Stimulated activated CD8-positive, alpha-beta memory T cell treated with anti-CD3 and anti-CD28 coated beads, Interleukin-4, amount 100 ng/mL, for 24 hours (primary cell): ENCODE measurements around the gene TSPAN18.

ENCODE experiments used
- DNase-seq: peaks from one replicate; pipeline ENCODE4 v3.0.0-alpha.2; 2020; ENCODE audit warnings: low read depth

TSPAN18 gene

DNA sequence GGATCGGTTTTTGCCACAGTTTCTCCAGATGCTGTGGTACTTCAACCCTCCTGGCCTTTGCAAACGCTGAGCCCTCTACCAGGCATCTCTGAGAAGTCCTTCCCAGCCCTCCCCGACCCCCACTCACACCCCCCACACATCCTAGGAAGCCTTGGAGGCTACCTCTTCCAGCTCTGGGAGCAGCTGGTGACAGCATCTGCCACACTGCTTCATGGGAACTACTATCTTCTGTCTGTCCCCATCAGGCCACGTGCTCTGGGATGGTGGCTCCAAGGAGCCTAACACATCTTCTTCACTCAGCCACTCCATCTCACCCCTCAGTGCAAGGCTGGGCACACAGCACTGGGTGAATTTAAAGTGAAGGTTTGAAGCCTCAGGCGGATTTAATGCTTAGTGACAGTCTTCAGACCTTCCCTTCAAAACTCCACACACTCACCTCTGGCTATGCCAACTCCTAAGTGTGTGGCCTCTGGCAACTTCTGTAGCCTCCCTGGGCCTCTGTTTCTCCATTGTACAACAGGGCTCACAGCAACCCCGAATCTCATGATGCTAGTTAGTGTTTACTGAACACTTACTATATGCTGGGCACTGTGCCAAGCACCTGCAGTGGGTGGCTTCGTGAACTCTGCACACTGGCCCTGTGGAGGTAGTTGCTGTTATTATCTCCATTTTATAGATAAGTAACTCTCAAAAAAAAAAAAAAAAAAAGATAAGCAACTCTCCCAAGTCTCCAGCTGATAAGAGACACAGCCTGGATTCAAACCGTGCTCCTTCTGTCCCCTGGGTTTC lies 231.2 kb downstream of the TSPAN18 start:
- no peak for DNase-seq

DNA sequence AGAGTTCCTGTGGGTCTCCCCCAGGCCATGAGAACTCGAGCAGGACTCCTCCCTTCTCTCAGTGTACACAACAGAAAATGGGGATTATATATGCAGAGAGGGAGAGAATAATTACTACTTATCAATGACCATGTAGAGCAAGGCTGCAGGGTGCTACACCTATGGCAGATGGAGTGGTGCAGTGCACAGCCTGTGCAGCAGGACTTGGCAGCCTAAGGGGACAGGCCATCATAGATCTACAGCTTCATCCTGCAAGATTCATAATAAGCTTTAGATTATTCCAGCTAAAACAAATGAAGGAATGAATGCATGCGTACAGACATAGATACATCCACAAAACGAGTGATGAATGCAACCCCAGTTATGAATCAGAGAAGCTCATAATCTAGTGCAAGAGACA lies 232.3 kb downstream of the TSPAN18 start:
- DNase-seq = no peak

DNA sequence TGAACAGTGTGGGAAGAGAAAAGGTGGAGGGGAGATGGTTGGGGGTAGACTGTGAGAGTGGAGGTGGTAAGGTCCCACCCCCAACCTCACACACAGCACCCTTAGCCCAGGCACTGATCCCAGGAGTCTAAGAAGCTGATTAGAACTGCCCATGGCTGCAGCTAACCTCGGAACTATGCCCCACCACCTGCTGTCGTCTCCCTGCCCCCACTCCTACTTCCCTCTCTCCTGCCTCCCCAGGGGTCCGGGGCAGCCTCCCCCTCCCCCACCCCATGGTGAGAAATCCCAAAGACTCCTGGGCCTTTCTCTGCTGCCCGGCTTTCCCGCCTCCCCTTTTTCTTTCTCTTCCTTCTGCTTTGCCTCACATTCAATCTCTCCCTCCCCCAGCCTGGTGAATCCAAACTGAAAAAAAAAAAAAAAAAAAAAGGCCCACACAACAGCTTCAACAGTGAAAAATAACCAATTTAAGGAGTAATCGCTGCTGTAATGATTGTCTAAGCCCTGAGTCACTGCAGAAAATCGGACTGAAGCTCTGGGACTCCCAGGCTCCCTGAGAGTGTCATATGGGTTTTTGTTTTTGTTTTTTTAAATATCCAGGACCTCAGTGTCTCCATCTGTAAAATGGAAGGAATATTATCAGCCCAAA lies 233.6 kb downstream of the TSPAN18 start:
- DNase-seq = no peak

DNA sequence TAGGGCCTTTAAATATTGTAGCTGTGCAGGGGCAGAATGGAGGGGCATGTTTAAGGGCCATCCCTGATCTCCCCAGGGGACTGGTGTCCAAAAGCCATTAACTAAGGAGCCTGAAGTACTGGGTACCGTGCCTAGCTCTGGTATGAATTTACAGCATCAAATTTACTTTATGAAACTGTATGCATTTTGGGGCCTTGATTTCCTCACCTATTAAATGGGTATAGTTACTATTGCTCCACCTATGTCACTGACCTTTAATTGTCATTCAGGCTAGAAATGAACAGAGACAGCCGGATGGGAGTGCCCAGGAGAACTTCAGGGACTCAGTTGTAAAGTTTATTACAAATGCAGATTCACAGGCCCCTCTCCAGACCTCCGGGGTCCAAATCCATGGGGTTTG lies 235.7 kb downstream of the TSPAN18 start:
- no peak for DNase-seq

DNA sequence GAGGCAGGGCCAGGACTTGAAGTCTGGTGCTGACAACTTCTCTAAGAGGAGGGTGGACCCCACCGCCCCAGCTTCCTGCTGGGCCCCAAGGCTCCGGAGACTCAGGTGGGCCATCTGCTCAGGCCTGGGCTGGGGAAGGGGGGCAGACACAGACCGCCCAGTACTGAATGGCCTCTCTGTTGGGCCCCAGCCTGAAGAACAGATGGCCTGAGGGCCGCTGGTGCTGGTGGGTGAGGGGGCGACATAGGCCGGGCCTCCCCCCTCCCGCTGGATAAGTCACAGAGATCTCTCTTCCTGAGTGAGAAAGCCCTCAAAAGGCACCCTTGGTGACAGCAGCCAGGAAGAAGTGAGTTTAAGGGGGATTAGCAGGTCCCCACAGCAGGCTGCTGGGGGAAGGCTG lies 236.4 kb downstream of the TSPAN18 start:
- DNase-seq = no peak

DNA sequence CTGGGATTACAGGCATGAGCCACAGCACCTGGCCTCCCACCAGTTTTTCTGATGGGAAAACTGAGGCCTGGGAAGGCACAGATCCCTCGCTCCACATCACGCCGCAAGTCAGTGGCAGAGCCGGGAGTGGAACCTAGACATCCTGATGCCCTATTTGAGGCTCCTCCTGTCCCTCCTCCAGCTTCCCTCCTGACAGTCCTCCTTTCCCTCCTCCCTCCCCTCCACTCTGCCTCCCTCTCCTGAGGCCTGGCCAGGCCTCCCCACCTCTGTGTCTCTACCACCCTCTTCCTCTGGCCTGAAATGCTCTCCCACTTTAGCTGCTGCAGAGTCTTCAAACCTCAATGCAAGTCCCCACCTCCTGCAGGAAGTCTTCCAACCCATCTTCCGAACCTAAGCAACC lies 237.2 kb downstream of the TSPAN18 start:
- no peak for DNase-seq

DNA sequence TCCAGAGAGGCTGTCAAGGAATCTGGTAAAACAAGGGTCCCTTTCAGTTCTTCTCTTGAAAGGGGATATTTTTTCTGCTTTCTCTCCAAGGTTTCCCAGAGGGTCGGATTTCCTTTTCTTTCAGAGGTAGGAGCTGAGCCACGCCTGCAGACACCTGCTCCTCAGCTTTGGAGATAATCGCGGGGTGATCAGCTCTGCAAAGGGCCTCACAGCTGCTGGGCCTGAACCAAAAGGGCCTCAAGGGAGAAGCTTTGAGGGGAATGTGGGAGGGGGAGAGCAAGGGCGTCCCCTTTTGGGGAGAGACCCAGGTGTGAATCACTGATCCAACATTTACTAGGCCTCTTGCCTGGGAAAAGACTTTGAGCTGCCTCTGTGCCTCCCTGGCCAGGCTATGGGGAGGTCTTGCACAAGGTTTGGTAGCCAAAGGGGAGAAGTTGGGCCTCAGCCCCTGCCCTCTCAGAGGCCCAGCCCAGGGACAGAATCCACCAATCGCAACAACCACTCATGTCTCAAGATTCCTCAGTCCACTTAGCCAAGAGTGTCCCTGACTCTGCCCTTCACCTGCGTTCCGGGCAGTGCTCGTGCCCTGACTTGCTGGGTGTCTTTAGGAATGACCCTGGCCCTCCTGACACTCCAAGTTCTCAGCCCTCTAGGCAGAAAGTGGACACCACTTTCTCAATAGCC lies 237.9 kb downstream of the TSPAN18 start:
- no peak for DNase-seq

DNA sequence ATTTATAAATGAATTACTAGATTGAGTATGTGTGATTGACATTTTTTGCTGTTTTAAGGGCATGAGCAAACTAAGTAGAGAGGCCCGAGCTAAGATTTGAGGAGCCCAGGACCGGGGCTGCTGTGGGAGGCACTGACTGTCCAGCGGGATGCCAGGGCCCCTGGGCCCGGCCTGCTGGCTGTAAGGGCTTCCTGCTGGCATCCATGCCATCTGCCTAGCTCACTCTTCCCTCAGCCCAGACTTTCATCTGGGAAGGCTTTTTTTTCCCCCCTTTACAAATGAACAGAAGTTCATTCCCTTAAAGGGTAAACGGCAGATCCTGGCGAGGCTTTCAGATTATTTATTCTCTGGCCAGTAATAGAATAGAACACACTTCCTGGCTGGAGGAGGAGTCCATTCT lies 239.9 kb downstream of the TSPAN18 start:
- no peak for DNase-seq

DNA sequence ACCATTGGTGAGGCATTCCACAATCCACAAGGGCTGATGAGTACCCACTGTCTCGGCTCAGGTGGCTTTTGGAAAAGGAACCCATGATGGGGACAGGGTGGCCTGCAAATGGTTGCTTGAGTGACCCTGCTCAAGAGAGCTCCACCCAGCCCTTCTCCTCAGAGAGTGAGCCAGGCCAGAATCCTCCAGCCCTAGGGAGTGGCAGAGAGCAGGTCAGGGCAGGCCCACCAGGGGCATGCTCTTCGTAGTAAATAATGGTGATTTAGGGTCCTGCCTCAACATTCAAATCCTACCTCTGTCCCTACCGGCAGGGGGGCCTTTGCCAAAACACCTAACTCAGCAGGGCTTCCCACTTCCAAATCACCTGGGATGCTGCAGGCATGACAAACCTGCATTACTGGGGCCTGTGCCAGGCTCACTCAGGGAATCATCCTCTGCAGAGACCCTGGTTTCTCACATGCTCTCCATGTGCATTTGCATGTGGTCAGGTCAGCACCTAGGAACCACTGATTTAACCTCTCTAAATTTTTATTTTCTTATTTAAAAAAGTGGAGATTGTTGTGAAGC lies 241.3 kb downstream of the TSPAN18 start:
- DNase-seq = no peak

DNA sequence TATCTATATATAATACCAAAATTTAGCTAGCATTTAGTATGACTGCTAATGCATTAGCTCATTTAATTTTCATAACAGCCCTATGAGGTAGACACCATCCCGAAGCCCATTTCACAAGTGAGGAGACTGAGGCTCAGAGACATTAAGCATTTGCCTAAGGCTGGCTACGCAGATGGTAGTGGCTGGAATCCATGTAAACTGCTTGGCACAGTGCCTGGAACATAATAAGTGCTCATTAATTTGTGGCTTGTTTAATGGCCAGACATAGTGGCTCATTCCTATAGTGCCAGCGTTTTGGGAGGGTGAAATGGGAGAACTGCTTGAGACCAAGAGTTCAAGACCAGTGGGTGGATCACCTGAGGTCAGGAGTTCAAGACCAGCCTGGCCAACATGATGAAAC lies 241.7 kb downstream of the TSPAN18 start:
- DNase-seq = no peak

DNA sequence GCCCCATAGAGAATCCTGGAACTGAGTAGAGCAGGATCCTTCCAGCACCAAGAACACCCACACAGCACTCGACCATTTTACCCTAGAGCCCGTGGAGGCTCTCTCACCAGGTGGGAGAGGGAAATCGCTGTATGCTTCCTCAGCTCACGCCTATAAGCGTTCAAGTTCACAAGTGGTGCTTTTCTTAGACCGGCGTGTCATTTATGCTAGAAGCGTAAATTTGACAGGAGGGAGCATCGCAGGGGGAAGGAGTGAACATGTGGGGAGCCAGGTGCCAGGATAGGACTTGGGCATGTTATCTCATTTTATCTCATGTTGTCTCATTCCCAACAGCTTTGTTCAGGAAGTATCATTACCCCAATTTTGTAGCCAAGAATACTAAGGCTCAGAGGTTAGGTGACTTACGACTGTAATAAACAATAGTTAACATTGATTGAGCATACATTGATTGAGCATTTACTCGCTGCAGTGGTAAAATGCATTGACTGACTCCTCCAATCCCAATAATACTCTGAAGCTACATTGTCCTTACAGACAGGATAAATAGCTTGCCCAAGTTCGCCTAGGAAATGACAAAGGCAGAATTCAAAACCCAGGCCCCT lies 243.0 kb downstream of the TSPAN18 start:
- DNase-seq = no peak

DNA sequence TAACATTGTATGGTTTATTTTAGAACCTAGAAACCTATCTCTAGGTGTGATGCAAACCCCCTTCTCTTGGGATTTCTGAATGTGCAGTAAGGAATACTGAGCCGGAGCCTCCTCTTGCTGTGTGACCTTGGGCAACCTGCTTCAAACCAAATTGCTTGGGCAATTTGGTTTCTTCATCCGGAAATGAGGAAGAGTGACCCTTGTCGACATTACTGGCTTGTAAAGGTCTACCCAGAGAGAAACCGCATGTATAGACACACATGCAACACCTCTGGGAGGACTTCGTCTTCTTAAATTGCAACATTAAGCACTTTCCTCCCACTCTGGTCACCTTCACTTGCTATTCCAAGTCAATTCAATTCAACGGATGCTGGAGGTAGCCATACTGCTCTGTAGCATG lies 243.5 kb downstream of the TSPAN18 start:
- DNase-seq = no peak

DNA sequence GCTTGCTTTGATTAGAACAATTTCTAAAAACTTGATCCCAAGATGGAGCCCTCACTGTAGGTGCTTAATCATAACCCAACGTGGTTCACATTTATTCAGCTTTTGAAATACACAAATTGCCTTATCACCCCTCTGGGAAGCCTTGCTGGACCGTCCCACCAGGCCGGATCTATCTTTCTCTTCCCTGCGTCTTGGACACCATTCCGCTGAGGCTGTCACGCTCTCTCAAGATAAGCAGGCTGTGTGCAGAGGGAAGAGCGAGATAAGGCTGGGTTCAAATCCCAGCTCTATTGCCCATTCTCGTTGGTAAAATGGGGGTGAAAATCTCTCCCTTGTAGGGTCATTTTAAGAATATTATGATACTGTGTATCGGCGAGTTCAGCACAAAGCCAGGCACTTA lies 244.4 kb downstream of the TSPAN18 start:
- no peak for DNase-seq

DNA sequence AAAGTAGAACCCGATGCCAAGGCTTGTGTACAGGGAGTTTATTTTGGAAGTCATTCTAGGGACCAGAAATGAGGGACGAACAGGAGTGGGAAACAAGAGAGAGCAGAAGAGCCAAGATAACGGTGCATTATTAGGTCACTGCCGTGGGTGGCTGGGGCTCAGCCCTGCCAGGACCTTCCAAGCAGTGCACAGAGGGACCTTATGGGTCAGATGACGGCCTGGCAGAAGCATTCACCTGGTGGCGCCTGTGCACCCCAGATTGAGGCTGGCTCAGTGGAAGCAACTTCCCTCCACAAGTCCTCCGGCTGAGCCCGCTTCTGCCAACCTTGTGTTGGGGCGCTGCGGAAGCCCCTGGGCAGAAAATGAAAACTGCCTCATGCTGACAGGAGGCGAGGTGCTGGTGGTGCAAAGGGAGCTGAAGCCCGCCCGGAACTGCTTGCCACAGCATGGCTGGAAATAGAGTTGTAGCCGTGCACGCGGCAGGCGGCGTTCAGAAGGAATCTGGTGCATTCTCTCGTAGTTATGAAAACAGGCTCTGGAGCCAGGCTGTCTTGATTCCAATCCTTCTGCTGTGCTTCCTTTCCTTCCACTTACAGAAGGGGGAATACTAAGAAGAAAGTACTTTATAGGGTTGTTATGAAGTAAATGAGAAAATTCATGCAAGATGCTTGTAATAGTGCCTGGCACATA lies 246.1 kb downstream of the TSPAN18 start:
- no peak for DNase-seq

DNA sequence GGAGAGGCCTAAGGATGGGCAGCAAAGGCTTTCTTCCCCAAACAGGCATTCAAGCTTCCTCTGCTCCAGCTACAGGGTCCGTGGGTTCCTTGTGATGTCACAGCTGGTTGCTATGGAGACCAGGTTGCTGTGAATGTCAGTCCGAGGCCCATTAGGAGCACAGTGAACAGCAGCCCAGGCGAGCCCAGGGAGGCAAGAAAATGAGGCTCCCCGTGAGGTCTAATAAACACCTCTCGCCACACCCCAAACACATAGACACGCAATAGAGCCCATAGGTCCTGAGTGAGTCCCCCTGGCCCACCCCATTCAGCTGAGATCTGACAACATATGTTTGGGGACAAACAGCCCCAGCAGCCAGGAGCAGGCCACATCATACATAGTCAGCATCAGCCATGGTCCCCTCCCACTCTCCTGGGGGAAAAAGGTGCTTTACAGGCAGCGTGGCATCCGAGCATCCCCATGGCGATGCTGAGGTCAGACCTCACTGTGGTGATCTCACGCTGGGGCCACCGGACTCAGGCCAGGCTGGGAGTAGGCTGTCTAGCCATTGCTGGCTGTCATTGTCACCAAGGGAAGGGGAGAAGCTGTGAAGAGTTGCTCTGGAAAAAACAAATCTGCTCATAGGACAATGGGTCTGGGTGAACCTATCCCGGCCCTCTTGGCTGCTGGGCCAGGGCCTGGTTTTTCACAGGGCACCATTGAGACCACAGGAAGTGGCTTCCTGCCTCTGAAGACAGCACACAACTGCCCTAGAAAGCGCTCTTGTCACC lies 247.1 kb downstream of the TSPAN18 start:
- DNase-seq = no peak

DNA sequence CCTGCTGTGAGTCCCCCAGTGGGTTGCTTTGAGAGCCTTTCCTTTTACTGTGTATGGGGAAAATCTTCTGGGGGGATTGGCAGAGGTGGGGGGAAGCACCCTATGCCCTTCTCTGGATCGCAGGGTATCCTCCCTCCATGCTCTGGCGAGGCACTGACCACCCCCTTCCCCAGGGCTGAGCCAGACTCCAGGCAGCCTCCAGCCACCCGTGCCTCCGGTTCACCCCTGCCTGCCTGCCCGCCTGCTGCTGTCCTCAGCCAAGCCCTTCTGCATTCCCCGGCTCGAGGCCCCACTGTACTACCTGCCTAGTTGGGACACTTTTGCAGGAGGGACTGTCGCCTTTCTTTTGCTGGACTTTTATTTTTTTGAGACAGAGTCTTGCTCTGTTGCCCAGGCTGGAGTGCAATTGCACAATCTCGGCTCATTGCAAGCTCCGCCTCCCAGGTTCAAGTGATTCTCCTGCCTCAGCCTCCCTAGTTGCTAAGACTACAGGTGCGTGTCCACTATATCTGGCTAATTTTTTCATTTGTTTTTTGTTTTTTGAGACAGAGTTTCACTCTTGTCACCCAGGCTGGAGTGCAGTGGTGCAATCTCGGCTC lies 247.7 kb downstream of the TSPAN18 start:
- no peak for DNase-seq

DNA sequence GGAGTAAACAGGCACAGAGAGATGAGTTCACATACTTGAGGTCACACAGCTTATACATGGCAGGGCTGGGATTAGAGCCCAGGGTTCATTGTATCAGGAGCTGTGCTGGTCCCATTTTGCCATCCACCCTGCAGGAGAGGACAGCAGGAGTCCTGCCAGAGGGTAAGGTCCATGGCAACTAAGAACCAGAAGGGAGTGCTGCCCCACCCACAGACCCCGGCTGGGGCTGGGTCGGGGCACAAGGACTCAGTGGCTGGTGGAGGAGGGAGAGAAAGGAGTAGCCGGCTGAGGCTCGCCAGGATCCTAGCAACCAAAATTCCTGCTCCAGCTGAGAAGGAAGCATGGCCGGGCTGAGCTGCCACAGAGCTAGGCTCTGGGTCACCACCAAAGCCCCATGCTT lies 249.8 kb downstream of the TSPAN18 start:
- DNase-seq = no peak

DNA sequence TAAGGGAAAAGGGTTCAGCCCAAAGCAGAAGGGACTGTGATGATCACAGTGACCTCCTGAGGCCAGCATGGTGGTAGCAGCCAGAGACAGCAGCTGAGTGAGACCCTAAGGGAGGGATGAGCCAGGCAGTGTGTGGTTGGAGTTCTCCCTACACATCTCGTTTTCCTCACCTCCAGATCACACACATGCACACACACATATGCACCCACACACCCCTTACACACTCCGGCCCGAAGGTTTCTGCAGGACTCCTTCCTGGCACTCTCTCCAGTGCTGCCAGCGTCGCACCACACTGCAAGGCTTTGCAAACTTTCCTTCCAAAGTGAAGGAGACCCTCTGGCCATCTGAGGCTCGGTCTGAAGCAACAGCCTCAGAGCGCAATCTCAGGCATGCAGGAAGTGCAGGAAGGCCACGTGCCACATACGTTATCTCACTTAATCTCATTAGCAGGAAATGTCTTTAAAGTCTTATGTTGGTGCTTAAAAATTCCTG lies 250.8 kb downstream of the TSPAN18 start:
- DNase-seq = no peak

DNA sequence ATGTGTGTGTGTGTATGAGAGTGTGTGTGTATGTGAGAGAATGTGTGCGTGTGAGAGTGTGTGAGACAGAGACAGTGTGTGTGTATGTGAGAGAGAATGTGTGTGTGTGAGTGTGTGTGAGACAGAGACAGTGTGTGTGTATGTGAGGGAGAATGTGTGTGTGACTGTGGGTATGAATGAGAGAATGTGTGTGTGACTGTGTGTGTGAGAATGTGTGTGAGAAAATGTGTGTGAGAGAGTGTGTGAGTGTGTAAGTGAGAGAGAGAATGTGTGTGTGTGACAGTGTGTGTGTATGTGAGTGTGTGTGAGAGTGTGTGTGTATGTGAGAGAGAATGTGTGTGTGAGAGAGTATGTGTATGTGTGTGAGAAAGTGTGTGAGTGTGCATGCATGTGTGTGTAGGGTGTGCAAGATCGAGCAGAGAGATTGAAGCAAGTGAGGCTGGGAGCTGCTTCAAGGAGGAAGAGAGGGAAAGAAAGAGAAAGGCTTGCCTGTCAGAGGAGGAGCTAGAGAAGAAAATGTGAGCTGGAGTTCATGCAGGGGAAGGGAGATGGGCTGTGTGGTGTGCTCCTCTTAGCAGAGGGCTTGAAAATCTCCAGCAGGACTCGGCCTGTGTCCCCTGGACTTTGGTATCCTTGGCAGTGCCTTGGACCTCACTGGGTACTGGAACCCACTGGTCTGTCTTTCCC lies 251.7 kb downstream of the TSPAN18 start:
- no peak for DNase-seq

DNA sequence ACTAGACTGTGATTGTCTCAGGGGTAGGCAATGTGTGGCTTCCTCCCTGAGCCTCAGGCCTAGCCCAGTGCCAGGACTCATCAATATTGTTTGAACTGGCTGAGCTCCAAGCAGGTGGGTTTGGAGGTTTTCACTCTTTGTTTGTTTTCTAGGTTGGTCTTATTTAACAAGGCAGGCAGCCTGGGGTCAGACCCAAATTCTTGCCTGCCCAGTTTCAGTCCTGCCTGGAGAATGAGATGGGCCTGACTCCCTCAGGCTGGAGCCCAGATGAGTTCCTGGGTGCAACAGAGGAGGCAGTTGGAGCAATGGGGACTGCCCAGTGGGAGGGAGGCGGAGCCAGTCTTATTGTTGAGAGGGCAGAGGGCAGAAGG lies 252.2 kb downstream of the TSPAN18 start:
- no peak for DNase-seq
